HFFc6 (cell line): ENCODE measurements around the gene MKKS. TPM values are rescaled to one million over a fixed set of nuclear protein-coding genes. Genes with fewer than 3 reads are reported as not detected.

Experiments
- DNase-seq: peaks from one replicate; pipeline ENCODE4 v3.0.0-alpha.2; 2018
- H3K27ac Mint-ChIP-seq: 2 replicates; pipeline ENCODE4 v1.8.0; 2020; ENCODE audit warnings: mild to moderate bottlenecking, mixed read lengths
- H3K27me3 Mint-ChIP-seq: 2 replicates; pipeline ENCODE4 v1.8.0; 2021; ENCODE audit warnings: mild to moderate bottlenecking, moderate library complexity, mixed read lengths; ENCODE audit not compliant: insufficient read depth
- H3K36me3 Mint-ChIP-seq: 2 replicates; pipeline ENCODE4 v1.8.0; 2021; ENCODE audit warnings: low read depth, mixed read lengths
- H3K4me1 Mint-ChIP-seq: 2 replicates; pipeline ENCODE4 v1.8.0; 2020; ENCODE audit warnings: low read depth, mixed read lengths
- H3K4me3 Mint-ChIP-seq: 2 replicates; pipeline ENCODE4 v1.8.0; 2020; ENCODE audit warnings: mild to moderate bottlenecking, moderate library complexity, mixed read lengths
- H3K9me3 Mint-ChIP-seq: 2 replicates; pipeline ENCODE4 v1.8.0; 2020; ENCODE audit warnings: mild to moderate bottlenecking, mixed read lengths
- CTCF ChIP-seq: fragments of 200-600 bp; sonication (generic); IDR thresholded peaks from 2 replicates; pipeline ENCODE4 v1.5.0; 2021; ENCODE audit warnings: antibody characterized with exemption, mild to moderate bottlenecking
- total RNA-seq, 6 experiments: library from RNA; stranded (reverse); fragmentation: NEBNext Ultra II Directional; extraction: Animal tissue kit (Norgen Biotek cat#: 25700); gene quantifications; 2 replicates in 1 of 6; 3 replicates in 5 of 6; pipeline ENCODE4 v1.2.3, GENCODE V29; 2021

The MKKS gene
- total RNA-seq, 6 experiments from 2014 or later: 6.0 to 10.0 (median 8.0) TPM

GRCh38 chr20:10445758-10446157, 11.7 kb upstream of the MKKS start:
- DNase-seq: no peak
- H3K27ac Mint-ChIP-seq: no peak overlapping the region
- TF ChIP-seq CTCF: no peak

GRCh38 chr20:10443936-10444335, 9.9 kb upstream of the MKKS start:
- H3K27me3 Mint-ChIP-seq: no peaks in the 10 kb centered on the region; the same call in 1 of the 2 replicates
- H3K4me1 Mint-ChIP-seq: peaks cover 22% of the 10 kb centered on the region
- TF ChIP-seq CTCF: no peak
- no peak overlapping the region for H3K4me3 Mint-ChIP-seq
- H3K36me3 Mint-ChIP-seq: no peaks in the 10 kb centered on the region
- no peaks in the 10 kb centered on the region for H3K9me3 Mint-ChIP-seq
- no peak for DNase-seq
- H3K27ac Mint-ChIP-seq: no peak overlapping the region

More at GRCh38 chr20:10445758-10446157, 11.7 kb upstream of the MKKS start:
- Mint-ChIP-seq H3K27me3 (no peaks in the 10 kb centered on the region; the same call in 1 of the 2 replicates), H3K4me3 (no peak overlapping the region), H3K36me3 (no peaks in the 10 kb centered on the region), H3K9me3 (no peaks in the 10 kb centered on the region), H3K4me1 (peaks cover 27% of the 10 kb centered on the region)

GRCh38 chr20:10438217-10438616, 4.2 kb upstream of the MKKS start:
- no peak overlapping the region for H3K27ac Mint-ChIP-seq
- H3K27me3 Mint-ChIP-seq: peaks cover 2% of the 10 kb centered on the region; the same call in 1 of the 2 replicates
- peaks cover 7% of the 10 kb centered on the region for H3K4me1 Mint-ChIP-seq
- H3K4me3 Mint-ChIP-seq: no peak overlapping the region
- DNase-seq: no peak
- no peaks in the 10 kb centered on the region for H3K9me3 Mint-ChIP-seq
- TF ChIP-seq CTCF: no peak
- H3K36me3 Mint-ChIP-seq: no peaks in the 10 kb centered on the region; the same call in 1 of the 2 replicates

GRCh38 chr20:10436053-10436699, 2.2 kb upstream of the MKKS start:
- no peak overlapping the region for H3K27ac Mint-ChIP-seq
- no peak for DNase-seq
- TF ChIP-seq CTCF: no peak
- peaks cover 2% of the 10 kb centered on the region; the same call in 1 of the 2 replicates for H3K27me3 Mint-ChIP-seq
- H3K4me1 Mint-ChIP-seq: peaks cover 23% of the 10 kb centered on the region
- H3K36me3 Mint-ChIP-seq: peaks cover 10% of the 10 kb centered on the region
- peak overlapping the region; percentile 97 for H3K4me3 Mint-ChIP-seq
- H3K9me3 Mint-ChIP-seq: no peaks in the 10 kb centered on the region

GRCh38 chr20:10434832-10435812, 1.1 kb upstream of the MKKS start, which contains the start of gene SLX4IP:
TSS of gene SLX4IP (plus strand) at chr20:10435305. CDS start at chr20:10458205, 22,900 bp downstream.
- peak within 1 kb of the TSS; percentile 97 for H3K4me3 Mint-ChIP-seq
- H3K9me3 Mint-ChIP-seq: no peaks in the 10 kb centered on the region
- H3K27me3 Mint-ChIP-seq: peaks cover 2% of the 10 kb centered on the region; the same call in 1 of the 2 replicates
- peak within 1 kb of the TSS; percentile 94 for H3K27ac Mint-ChIP-seq
- H3K36me3 Mint-ChIP-seq: peaks cover 10% of the 10 kb centered on the region
- H3K4me1 Mint-ChIP-seq: peaks cover 31% of the 10 kb centered on the region
- no peak for TF ChIP-seq CTCF
- DNase-seq: peak; percentile 92
